ENCODE data around the gene AOPEP.

The AOPEP gene

GRCh38 chr9:94894094-94894699 is 167.7 kb downstream of the AOPEP start:
- ATAC-seq (replicated peaks) = no peak
- peaks cover 0 to 4% of the 10 kb centered on the region in 2 donors for H3K4me1 Mint-ChIP-seq (ENCODE audit: low read depth in 2 of 2)
- H3K27ac Mint-ChIP-seq = peak overlapping the region in 1 of 2 donors; percentile 59
- H3K9me3 Mint-ChIP-seq = no peaks in the 10 kb centered on the region
- H3K27me3 Mint-ChIP-seq = no peaks in the 10 kb centered on the region
- no peak overlapping the region for H3K4me3 Mint-ChIP-seq
- peaks cover 3% of the 10 kb centered on the region for H3K36me3 Mint-ChIP-seq (ENCODE audit: insufficient read depth)
- no peak for DNase-seq

DNA sequence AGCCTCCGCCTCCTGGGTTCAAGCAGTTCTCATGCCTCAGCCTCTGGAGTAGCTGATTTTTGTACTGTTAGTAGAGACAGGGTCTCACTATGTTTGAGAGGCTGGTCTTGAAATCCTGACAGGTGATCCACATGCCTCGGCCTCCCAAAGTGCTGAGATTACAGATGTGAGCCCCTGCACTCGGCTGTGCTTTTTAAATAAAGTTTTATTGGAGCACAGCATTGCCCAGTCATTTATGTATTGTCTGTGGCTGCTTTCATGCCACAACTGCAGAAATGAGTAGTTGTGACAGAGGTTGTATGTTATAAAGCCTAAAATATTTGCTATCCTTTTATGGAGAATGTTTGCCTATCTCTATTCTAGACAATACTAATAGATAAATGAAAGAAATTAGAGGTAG is 169.2 kb downstream of the AOPEP start:
- no peak overlapping the region for H3K4me3 Mint-ChIP-seq
- H3K9me3 Mint-ChIP-seq = no peaks in the 10 kb centered on the region
- DNase-seq = no peak
- H3K27me3 Mint-ChIP-seq = no peaks in the 10 kb centered on the region
- no peaks in the 10 kb centered on the region for H3K36me3 Mint-ChIP-seq (ENCODE audit: insufficient read depth)
- ATAC-seq (replicated peaks) = no peak
- peaks cover 2 to 4% of the 10 kb centered on the region in 2 donors for H3K4me1 Mint-ChIP-seq (ENCODE audit: low read depth in 2 of 2)
- H3K27ac Mint-ChIP-seq = no peak overlapping the region

GRCh38 chr9:94896512-94896911 is 170.0 kb downstream of the AOPEP start:
- no peaks in the 10 kb centered on the region for H3K9me3 Mint-ChIP-seq
- no peak for DNase-seq
- no peak for ATAC-seq (replicated peaks)
- H3K4me3 Mint-ChIP-seq = no peak overlapping the region
- peaks cover 2 to 4% of the 10 kb centered on the region in 2 donors for H3K4me1 Mint-ChIP-seq (ENCODE audit: low read depth in 2 of 2)
- no peak overlapping the region for H3K27ac Mint-ChIP-seq
- no peaks in the 10 kb centered on the region for H3K36me3 Mint-ChIP-seq (ENCODE audit: insufficient read depth)
- no peaks in the 10 kb centered on the region for H3K27me3 Mint-ChIP-seq

DNA sequence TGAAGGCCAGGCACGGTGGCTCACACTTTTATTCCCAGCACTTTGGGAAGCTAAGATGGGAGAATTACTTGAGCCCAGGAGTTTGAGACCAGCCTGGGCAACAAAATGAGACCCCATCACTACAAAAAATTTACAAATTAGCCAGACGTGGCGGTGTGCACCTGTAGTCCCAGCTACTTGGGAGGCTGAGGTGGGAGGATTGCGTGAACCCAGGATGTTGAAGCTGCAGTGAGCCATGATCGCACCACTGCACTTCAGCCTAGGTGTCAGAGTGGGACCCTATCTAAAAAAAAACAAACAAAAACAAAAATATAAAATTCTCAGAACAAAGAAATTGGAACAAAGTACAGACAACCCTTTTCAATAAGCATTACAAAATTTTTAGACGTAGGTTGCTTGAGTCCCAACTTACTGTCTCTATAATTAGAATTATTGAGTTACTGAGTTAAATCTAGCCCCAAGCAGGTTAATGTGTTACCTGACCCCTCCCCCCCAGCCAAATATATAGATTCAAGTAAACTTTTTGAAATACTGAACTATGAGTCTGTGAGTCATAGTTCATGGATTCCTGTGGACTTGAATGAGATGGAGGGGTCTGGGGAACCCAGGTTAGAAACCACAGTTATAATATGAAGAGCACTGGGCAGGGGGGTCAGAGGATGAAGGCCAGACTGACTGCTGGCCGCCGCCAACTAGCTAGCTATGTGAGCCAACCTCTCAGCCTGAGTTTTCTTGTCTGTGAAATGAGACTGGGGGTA is 173.1 kb downstream of the AOPEP start:
- no peaks in the 10 kb centered on the region for H3K36me3 Mint-ChIP-seq (ENCODE audit: insufficient read depth)
- H3K4me3 Mint-ChIP-seq = no peak overlapping the region
- no peak overlapping the region for H3K27ac Mint-ChIP-seq
- no peaks in the 10 kb centered on the region for H3K9me3 Mint-ChIP-seq
- DNase-seq (no peak), ATAC-seq (replicated peaks) (no peak)
- peaks cover 0 to 2% of the 10 kb centered on the region in 2 donors for H3K4me1 Mint-ChIP-seq (ENCODE audit: low read depth in 2 of 2)
- H3K27me3 Mint-ChIP-seq = no peaks in the 10 kb centered on the region

- Mint-ChIP-seq H3K4me3 (no peak overlapping the region), H3K9me3 (no peaks in the 10 kb centered on the region), H3K27me3 (no peaks in the 10 kb centered on the region), H3K36me3 (ENCODE audit: insufficient read depth) (no peaks in the 10 kb centered on the region), H3K4me1 (ENCODE audit: low read depth in 2 of 2) (peaks cover 0 to 2% of the 10 kb centered on the region in 2 donors), H3K27ac (no peak overlapping the region)
- ATAC-seq (replicated peaks) (no peak), DNase-seq (no peak)
Measured at GRCh38 chr9:94900222-94901018, 173.9 kb downstream of the AOPEP start.

GRCh38 chr9:94901019-94901363 is 174.5 kb downstream of the AOPEP start:
- Mint-ChIP-seq H3K36me3 (ENCODE audit: insufficient read depth) (no peaks in the 10 kb centered on the region), H3K4me3 (no peak overlapping the region), H3K27ac (no peak overlapping the region), H3K27me3 (no peaks in the 10 kb centered on the region), H3K4me1 (ENCODE audit: low read depth in 2 of 2) (peaks cover 0 to 2% of the 10 kb centered on the region in 2 donors), H3K9me3 (no peaks in the 10 kb centered on the region)
- ATAC-seq (replicated peaks) (no peak), DNase-seq (no peak)

GRCh38 chr9:94903961-94904421 is 177.5 kb downstream of the AOPEP start:
- ATAC-seq (replicated peaks) = no peak
- no peak for DNase-seq
- H3K4me1 Mint-ChIP-seq (ENCODE audit: low read depth in 2 of 2) = peaks cover 0 to 7% of the 10 kb centered on the region in 2 donors
- H3K27me3 Mint-ChIP-seq = no peaks in the 10 kb centered on the region
- no peak overlapping the region for H3K4me3 Mint-ChIP-seq
- peaks cover 5% of the 10 kb centered on the region for H3K36me3 Mint-ChIP-seq (ENCODE audit: insufficient read depth)
- no peaks in the 10 kb centered on the region for H3K9me3 Mint-ChIP-seq
- H3K27ac Mint-ChIP-seq = no peak overlapping the region

GRCh38 chr9:94904806-94905205 is 178.3 kb downstream of the AOPEP start:
- peaks cover 0 to 7% of the 10 kb centered on the region in 2 donors for H3K4me1 Mint-ChIP-seq (ENCODE audit: low read depth in 2 of 2)
- H3K36me3 Mint-ChIP-seq (ENCODE audit: insufficient read depth) = peaks cover 5% of the 10 kb centered on the region
- H3K27ac Mint-ChIP-seq = no peak overlapping the region
- ATAC-seq (replicated peaks) (no peak), DNase-seq (no peak)
- no peaks in the 10 kb centered on the region for H3K27me3 Mint-ChIP-seq
- no peaks in the 10 kb centered on the region for H3K9me3 Mint-ChIP-seq
- no peak overlapping the region for H3K4me3 Mint-ChIP-seq

DNA sequence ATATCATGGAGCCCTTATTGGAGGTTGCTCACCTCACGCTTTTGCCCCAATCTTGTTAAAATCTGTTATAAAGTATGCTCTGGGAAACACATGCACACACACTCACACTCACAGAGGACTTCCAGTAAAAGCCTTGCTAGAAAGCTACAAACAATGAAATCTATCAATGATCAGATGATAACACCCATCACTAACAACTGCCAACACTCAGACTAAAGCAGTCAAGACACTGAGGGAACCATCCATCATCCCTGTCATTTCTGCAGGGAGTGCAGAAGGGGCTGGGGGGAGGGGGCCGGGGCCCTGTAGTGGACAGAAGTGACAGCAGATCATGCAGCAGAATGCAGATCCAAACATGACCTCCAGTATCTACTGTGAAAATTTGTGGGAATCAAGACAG is 179.1 kb downstream of the AOPEP start:
- Mint-ChIP-seq H3K4me1 (ENCODE audit: low read depth in 2 of 2) (peaks cover 0 to 5% of the 10 kb centered on the region in 2 donors), H3K36me3 (ENCODE audit: insufficient read depth) (peaks cover 5% of the 10 kb centered on the region), H3K9me3 (no peaks in the 10 kb centered on the region), H3K27me3 (no peaks in the 10 kb centered on the region), H3K4me3 (no peak overlapping the region), H3K27ac (no peak overlapping the region)
- no peak for DNase-seq
- no peak for ATAC-seq (replicated peaks)

GRCh38 chr9:94906181-94906580 is 179.7 kb downstream of the AOPEP start:
- Mint-ChIP-seq H3K27me3 (no peaks in the 10 kb centered on the region), H3K9me3 (no peaks in the 10 kb centered on the region), H3K4me3 (no peak overlapping the region), H3K4me1 (ENCODE audit: low read depth in 2 of 2) (peaks cover 0 to 5% of the 10 kb centered on the region in 2 donors), H3K27ac (no peak overlapping the region), H3K36me3 (ENCODE audit: insufficient read depth) (peaks cover 5% of the 10 kb centered on the region)
- DNase-seq (no peak), ATAC-seq (replicated peaks) (no peak)

DNA sequence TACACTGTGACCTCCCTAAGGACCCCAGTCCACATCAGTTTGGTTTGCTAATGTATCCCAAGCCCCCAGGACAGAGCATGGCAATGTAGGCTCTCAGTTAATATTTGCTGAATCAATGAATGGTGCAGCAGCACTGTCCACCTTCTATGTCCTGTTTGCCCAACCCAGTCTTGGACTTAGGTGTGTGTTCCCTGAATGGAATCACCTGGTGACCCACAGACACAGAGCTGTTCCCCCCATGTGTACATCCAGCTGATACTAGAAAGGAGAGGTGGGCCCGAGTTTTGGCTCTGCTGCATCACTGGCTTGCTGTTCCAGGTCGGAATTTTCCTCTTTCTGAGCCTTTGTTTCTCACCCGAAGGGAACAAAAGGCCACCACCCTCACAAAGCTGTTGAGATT is 180.2 kb downstream of the AOPEP start:
- no peaks in the 10 kb centered on the region for H3K9me3 Mint-ChIP-seq
- peaks cover 5% of the 10 kb centered on the region for H3K36me3 Mint-ChIP-seq (ENCODE audit: insufficient read depth)
- no peak for DNase-seq
- no peak for ATAC-seq (replicated peaks)
- H3K27me3 Mint-ChIP-seq = no peaks in the 10 kb centered on the region
- no peak overlapping the region for H3K27ac Mint-ChIP-seq
- peaks cover 0 to 5% of the 10 kb centered on the region in 2 donors for H3K4me1 Mint-ChIP-seq (ENCODE audit: low read depth in 2 of 2)
- no peak overlapping the region for H3K4me3 Mint-ChIP-seq

DNA sequence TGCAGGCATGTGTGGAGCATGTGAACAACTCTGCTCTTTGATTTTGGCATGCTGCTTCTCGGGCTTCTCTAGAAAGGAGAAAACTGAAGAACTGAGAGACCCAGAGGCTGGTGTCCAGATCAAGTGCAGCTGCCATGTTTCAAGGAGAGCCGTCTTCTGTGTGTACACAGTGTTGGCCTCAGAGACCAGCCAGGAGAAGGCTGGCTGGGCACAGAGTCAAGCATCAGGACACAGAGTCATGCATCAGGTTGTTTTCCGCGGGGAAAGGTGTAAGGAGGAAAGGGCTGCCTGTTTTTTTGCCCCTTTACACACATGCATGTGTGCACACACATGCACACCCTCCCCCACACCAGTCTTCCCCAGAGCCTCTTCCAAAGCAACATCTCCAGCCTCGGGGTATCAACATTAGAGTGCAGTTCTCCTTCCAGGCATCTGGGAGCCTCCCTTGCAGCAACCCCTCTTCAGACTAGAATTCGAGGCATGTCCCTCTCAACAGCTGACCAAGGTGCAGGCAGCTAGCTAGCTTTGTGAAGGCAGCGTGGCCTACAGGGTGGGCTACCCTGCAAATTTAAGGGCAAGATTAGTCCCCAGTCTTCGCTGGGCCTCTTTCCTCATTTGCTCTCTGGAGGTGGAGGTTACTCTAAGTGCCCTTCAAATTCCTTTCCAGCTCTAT is 180.9 kb downstream of the AOPEP start:
- H3K4me3 Mint-ChIP-seq = no peak overlapping the region
- H3K27me3 Mint-ChIP-seq = no peaks in the 10 kb centered on the region
- peaks cover 0 to 5% of the 10 kb centered on the region in 2 donors for H3K4me1 Mint-ChIP-seq (ENCODE audit: low read depth in 2 of 2)
- peaks cover 5% of the 10 kb centered on the region for H3K36me3 Mint-ChIP-seq (ENCODE audit: insufficient read depth)
- no peak overlapping the region for H3K27ac Mint-ChIP-seq
- H3K9me3 Mint-ChIP-seq = no peaks in the 10 kb centered on the region
- DNase-seq (no peak), ATAC-seq (replicated peaks) (no peak)

DNA sequence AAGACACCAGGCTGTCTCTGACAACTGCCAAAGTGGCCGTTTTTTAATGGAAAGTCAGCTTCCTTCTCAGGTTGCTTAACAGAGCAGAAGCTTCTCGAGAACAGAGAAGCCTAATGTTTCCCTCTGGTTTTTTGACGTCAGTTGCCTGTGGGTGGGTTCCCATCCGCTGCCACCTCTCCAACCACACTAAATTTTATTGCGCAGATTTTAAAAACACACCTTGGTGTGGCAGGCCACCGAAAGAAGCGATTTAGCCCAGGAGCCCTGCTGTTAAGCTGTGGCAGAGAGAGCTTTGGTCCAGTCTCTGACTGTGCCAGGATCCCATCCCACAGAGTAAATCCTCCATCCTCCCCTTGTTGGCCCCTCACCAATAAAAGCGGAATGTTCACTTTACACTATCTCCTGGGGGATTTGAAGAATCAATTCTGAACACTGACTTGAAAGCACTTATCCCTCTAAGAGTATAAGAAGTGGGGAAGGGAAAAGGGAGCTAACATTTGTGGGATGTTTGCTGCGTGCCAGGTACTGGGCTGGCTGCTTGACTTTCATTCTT is 181.6 kb downstream of the AOPEP start:
- no peak for DNase-seq
- H3K4me1 Mint-ChIP-seq (ENCODE audit: low read depth in 2 of 2) = peaks cover 0 to 5% of the 10 kb centered on the region in 2 donors
- no peaks in the 10 kb centered on the region for H3K27me3 Mint-ChIP-seq
- no peak overlapping the region for H3K27ac Mint-ChIP-seq
- no peak overlapping the region for H3K4me3 Mint-ChIP-seq
- H3K9me3 Mint-ChIP-seq = no peaks in the 10 kb centered on the region
- no peak for ATAC-seq (replicated peaks)
- peaks cover 5% of the 10 kb centered on the region for H3K36me3 Mint-ChIP-seq (ENCODE audit: insufficient read depth)

Measured in effector memory CD8-positive, alpha-beta T cell (primary cell).